ENCODE results near the gene TMEM167B.
"Not testable (repeated sequence)": the region's sequence is repeated elsewhere in the genome, so short reads cannot be mapped to it uniquely, and the experiment has no call there.

Gene TMEM167B

GRCh38 chr1:109114342-109114674, 23.7 kb downstream of the TMEM167B start:
- DNase-seq, result no peak

DNA sequence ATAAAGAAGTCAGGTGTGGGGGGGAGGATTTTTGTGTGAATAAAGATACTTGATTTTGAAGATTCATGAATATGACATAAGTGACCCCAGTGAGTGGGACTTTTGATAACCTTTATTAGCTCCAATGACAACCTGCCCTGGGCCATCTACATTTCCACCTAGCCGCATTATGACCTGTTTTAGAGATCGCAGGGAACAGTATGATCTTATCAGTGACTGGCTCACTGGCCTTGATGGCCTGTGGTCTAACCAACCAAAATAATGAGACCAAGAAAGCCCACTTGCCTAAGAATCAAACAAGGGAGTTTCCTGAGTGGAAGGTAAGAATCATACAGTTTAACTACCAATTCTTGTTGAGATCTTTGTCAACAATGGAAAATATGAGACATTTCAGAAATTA, 25.1 kb downstream of the TMEM167B start:
- DNase-seq, result no peak

GRCh38 chr1:109116286-109116685, 25.7 kb downstream of the TMEM167B start:
- DNase-seq, result no peak

- no peak for DNase-seq
Observed at GRCh38 chr1:109118089-109118488, 27.5 kb downstream of the TMEM167B start.

DNA sequence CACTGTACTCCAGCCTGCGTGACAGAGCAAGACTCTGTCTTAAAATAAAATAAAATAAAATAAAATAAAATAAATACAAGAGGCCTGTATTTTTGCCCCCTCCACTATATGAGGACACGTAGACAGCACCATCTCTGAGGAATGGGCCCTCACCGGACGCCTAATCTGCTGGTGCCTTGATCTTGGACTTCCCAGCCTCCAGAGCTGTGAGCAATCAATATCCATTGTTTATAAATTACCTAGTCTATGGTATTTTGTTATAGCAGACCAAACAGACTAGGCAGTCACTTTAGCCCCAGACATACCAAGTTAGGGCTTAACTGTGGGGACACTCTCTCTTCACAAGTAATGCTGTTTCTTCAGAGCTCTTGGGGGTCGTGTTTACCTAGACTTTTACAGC, 29.8 kb downstream of the TMEM167B start:
- DNase-seq, result no peak

DNA sequence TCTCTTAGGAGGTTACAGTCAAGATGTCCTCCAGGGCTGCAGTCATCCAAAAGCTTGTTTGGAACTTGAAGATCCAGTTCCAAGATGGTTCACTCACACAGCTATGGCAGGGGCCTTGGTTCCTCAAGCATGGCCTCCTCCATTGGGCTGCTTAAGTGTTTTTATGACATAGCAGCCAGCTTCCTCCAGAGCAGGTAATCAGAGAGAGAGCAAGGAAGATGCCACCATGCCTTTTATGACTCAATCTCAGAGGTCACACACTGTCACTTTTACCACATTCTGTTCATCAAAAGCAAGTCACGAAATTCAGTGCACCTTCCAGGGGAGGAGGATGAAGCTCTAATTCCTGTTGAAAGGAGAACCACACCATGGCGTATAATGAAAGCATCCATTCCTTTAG, 40.5 kb downstream of the TMEM167B start:
- no peak for DNase-seq

- no peak for DNase-seq
Observed at GRCh38 chr1:109131800-109132199, 41.2 kb downstream of the TMEM167B start.

DNA sequence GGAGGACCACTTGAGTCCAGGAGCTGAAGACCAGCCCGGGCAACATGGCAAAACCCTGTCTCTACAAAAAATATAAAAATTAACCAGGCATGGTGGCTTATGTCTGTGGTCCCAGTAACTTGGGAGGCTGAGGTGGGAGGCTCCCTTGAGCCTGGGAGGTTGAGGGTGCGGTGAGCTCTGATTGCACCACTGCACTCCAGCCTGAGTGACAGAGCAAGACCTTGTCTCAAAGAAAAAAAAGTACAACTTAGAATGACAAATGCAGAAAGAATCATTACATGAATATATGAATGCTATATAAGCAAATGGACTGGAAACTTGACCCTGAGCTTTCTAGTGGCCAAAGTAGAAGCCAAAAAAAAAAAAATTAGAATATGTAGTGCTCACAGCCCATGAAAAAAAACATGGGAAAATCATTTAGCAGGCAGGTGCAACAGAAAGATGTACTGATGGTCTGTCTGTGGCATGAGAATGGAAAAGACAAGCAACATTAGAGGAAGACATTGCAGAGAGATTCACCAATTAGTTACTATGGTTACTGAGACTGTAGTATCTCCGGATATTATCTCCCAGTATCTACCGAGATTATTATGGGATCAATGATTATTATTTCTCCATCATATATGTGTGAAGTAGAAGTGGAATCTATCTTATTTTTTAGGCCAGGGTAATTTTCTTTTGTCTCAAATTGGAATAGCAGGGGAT, 42.6 kb downstream of the TMEM167B start:
- DNase-seq, result no peak

DNA sequence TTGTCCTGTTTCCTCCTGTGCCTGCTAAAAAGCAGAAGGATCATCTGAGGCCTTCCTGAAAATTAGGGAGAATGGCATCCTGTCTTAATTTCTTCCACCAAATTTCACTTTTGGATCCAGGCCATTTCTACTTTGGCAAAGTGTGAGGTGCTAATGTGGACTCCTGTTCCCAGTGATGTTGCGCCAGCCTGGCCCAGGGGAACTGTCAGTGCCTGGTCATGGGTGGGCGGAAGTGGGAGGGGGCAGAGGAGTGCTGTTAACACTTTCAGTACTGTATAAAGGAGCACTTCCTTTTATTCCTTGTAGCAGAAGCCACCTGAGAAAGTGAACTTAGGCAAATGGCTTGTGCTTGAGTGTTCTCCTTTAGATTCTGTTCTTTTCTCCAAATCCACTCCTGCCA, 43.3 kb downstream of the TMEM167B start:
- no peak for DNase-seq

GRCh38 chr1:109134423-109134822, 43.9 kb downstream of the TMEM167B start:
- DNase-seq, result no peak

- no peak for DNase-seq
Observed at GRCh38 chr1:109135940-109136339, 45.4 kb downstream of the TMEM167B start.

- no peak for DNase-seq
Observed at GRCh38 chr1:109136766-109137165, 46.2 kb downstream of the TMEM167B start.

GRCh38 chr1:109137958-109138357, 47.4 kb downstream of the TMEM167B start:
- no peak for DNase-seq

DNA sequence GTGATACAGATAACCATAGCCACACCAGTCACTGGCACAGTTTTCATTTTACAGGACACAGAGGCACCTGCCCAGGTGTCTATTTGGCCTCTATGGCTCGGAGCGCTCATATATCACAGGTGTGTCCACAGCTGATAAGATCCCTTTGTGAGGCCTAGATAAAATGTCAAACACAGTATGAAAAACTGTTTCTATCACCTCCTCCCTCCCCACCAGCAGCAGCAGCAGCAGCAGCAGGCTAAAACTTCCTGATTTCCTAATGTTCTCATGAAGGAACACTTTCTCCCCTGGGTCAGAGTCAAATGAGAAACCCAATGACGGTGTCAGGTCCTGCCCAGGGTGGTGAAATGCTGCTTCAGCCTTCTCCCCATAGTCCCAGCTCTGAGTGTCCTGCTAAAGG, 47.8 kb downstream of the TMEM167B start:
- no peak for DNase-seq

DNA sequence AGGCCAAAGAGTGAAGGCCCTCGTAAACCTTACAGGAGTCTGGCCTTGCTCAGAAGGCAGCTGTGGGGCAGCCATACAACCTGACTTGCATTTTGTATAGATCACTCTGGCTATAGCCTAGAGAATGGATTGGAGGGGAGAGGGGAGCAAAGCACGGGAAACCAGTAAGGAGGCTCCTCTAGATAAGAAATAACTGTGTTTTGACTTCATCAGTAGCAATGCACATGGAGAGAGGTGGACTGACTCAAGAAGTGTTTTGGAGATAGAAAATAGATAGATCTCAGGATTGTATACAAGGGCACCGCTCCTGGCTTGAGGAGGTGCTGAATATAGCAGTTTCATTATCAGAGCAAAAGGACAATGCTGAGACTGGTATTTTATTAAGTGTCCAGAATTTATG, 49.8 kb downstream of the TMEM167B start:
- DNase-seq, result no peak

DNA sequence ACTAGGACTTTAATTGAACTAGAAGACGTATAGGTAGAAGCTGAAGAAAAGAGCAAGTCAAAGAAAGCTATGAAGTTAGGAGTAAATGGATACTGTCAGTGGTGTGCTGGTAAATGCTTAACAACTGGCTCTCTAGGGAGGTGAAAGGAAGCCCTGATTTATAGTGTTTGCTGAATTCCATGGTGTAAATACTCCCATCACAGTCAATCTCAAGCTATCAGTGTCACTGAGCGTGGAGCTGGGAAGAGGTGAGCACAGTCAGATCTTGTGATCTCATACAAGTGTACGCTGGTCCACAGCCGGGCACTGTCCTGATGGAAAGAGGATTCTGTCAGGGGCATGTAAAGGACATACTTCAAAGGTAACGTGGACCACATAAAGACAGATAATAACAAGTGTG, 51.7 kb downstream of the TMEM167B start:
- DNase-seq, result no peak

GRCh38 chr1:109142725-109143124, 52.2 kb downstream of the TMEM167B start:
- not testable (repeated sequence) for DNase-seq

Measured in stimulated activated CD4-positive, alpha-beta T cell treated with anti-CD3 and anti-CD28 coated beads, Interleukin-12 subunit alpha, Interleukin-12 subunit beta, amount 100 ng/mL, for 4 hours (primary cell).